A549 (cell line): ENCODE measurements around the gene NFIL3.

Experiments
- EP300 ChIP-seq, 2 experiments: fragments of >200 bp; sonication (Bioruptor Twin); formaldehyde crosslinking; IDR thresholded peaks; 2 replicates in 1 of 2; 3 replicates in 1 of 2; pipeline ENCODE4 v1.6.1; 2016 to 2017
- SMC3 ChIP-seq: fragments of >200 bp; sonication (Bioruptor Twin); formaldehyde crosslinking; IDR thresholded peaks from 3 replicates; pipeline ENCODE4 v1.6.1; 2018; ENCODE audit warnings: inconsistent platforms
- ZNF302 ChIP-seq: fragments of 250-450 bp; sonication (Bioruptor Pico); IDR thresholded peaks from 2 replicates; pipeline ENCODE4 v1.9.0; 2021; ENCODE audit warnings: inconsistent platforms, mild to moderate bottlenecking, moderate library complexity
- TF ChIP-seq, protein P1 (sequence below): fragments of >200 bp; sonication (Bioruptor Twin); formaldehyde crosslinking; IDR thresholded peaks from 3 replicates; pipeline ENCODE4 v1.5.1; 2016
- TF ChIP-seq, protein P2 (sequence below): IDR thresholded peaks from 2 replicates; pipeline ENCODE4 v1.6.1; 2012

DNA sequence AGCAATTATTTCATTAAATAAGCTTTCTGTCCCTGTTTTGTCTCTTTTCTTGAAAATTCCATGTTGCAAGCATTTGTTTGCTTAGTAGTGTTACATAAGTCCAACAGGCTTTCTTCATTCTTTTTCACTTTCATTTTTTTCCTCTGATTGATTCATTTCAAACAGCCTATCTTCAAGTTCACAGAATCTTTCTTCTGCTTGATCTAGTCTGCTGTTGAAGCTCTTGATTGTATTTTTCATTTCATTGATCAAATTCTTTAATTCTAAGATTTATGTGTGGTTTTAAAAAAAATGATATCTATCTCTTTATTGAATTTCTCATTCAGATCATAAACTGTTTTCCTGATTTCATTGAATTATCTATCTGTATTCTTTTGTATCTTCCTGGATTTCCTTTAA lies 20.4 kb upstream of the NFIL3 start:
- TF ChIP-seq ZNF302 (CRISPR knock-in tag) (no peak), EP300 (IDR thresholded peaks at IDR 0.05) (no peak), SMC3 (no peak)
- TF ChIP-seq, protein P1, sequence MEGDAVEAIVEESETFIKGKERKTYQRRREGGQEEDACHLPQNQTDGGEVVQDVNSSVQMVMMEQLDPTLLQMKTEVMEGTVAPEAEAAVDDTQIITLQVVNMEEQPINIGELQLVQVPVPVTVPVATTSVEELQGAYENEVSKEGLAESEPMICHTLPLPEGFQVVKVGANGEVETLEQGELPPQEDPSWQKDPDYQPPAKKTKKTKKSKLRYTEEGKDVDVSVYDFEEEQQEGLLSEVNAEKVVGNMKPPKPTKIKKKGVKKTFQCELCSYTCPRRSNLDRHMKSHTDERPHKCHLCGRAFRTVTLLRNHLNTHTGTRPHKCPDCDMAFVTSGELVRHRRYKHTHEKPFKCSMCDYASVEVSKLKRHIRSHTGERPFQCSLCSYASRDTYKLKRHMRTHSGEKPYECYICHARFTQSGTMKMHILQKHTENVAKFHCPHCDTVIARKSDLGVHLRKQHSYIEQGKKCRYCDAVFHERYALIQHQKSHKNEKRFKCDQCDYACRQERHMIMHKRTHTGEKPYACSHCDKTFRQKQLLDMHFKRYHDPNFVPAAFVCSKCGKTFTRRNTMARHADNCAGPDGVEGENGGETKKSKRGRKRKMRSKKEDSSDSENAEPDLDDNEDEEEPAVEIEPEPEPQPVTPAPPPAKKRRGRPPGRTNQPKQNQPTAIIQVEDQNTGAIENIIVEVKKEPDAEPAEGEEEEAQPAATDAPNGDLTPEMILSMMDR, result no peak
- TF ChIP-seq, protein P2, sequence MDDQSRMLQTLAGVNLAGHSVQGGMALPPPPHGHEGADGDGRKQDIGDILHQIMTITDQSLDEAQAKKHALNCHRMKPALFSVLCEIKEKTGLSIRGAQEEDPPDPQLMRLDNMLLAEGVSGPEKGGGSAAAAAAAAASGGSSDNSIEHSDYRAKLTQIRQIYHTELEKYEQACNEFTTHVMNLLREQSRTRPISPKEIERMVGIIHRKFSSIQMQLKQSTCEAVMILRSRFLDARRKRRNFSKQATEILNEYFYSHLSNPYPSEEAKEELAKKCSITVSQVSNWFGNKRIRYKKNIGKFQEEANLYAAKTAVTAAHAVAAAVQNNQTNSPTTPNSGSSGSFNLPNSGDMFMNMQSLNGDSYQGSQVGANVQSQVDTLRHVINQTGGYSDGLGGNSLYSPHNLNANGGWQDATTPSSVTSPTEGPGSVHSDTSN, result no peak
